ENCODE data around the gene KLLN. TPM values are rescaled to one million over a fixed set of nuclear protein-coding genes. Genes with fewer than 3 reads are reported as not detected.
"Not testable (repeated sequence)": the region's sequence is repeated elsewhere in the genome, so short reads cannot be mapped to it uniquely, and the experiment has no call there.

The KLLN gene
- 1.1 and 2.0 TPM in 2 replicates for total RNA-seq (2014; rRNA removed; shearing (Covaris generic); ENCODE audit: low replicate concordance)

GRCh38 chr10:87863053-87863943 is at the start of gene KLLN, which contains the start of gene PTEN:
TSS of gene KLLN (minus strand) at chr10:87863533. CDS start at chr10:87862487, 1,046 bp downstream.
TSS of gene PTEN (plus strand) at chr10:87863625. CDS start at chr10:87864470, 845 bp downstream.
- no peak within 1 kb of the TSS for H2AFZ ChIP-seq (ENCODE audit: low read length)
- H3K9me2 ChIP-seq (replicated peaks; ENCODE audit: insufficient read depth, low read length) = no peaks in the 10 kb centered on the region
- peak within 1 kb of the TSS; percentile 97 for H3K27ac ChIP-seq (ENCODE audit: low read length)
- H3K4me1 ChIP-seq (ENCODE audit: low read length) = peaks cover 24% of the 10 kb centered on the region
- no peaks in the 10 kb centered on the region for H3K9me3 ChIP-seq (ENCODE audit: low read length)
- peak within 1 kb of the TSS; percentile 96 for H3K9ac ChIP-seq (ENCODE audit: low read length)
- H4K20me1 ChIP-seq (ENCODE audit: insufficient read depth, low read depth, low read length) = no peaks in the 10 kb centered on the region
- peak within 1 kb of the TSS; percentile 69 for H3K4me3 ChIP-seq (ENCODE audit: low read length)
- H3K27me3 ChIP-seq (ENCODE audit: low read length) = no peaks in the 10 kb centered on the region
- H3K4me2 ChIP-seq (ENCODE audit: low read depth, low read length, poor library complexity, severe bottlenecking) = peak within 1 kb of the TSS; percentile 93
- H3K36me3 ChIP-seq (ENCODE audit: insufficient read depth, low read length) = peaks cover 38% of the 10 kb centered on the region
- peak; percentile 93 for DNase-seq
- H3K79me2 ChIP-seq (ENCODE audit: low read length) = peaks cover 43% of the 10 kb centered on the region

GRCh38 chr10:87903396-87903795 is 40.1 kb upstream of the KLLN start:
- H3K9me2 ChIP-seq (replicated peaks; ENCODE audit: insufficient read depth, low read length); H3K4me1 ChIP-seq (ENCODE audit: low read length); H2AFZ ChIP-seq (ENCODE audit: low read length); H4K20me1 ChIP-seq (ENCODE audit: insufficient read depth, low read depth, low read length); H3K4me2 ChIP-seq (ENCODE audit: low read depth, low read length, poor library complexity, severe bottlenecking); H3K4me3 ChIP-seq (ENCODE audit: low read length); H3K9ac ChIP-seq (ENCODE audit: low read length); H3K27ac ChIP-seq (ENCODE audit: low read length); DNase-seq; H3K27me3 ChIP-seq (ENCODE audit: low read length); H3K9me3 ChIP-seq (ENCODE audit: low read length): not testable (repeated sequence)
- H3K79me2 ChIP-seq (ENCODE audit: low read length) = peaks cover 68% of the 10 kb centered on the region
- peaks cover 27% of the 10 kb centered on the region; the same call in 1 of the 2 replicates for H3K36me3 ChIP-seq (ENCODE audit: insufficient read depth, low read length)

GRCh38 chr10:87897957-87898356 is 34.6 kb upstream of the KLLN start:
- H4K20me1 ChIP-seq (ENCODE audit: insufficient read depth, low read depth, low read length); H3K9me2 ChIP-seq (replicated peaks; ENCODE audit: insufficient read depth, low read length); H3K9me3 ChIP-seq (ENCODE audit: low read length); DNase-seq; H3K9ac ChIP-seq (ENCODE audit: low read length); H3K27me3 ChIP-seq (ENCODE audit: low read length); H3K4me1 ChIP-seq (ENCODE audit: low read length); H2AFZ ChIP-seq (ENCODE audit: low read length); H3K27ac ChIP-seq (ENCODE audit: low read length); H3K4me3 ChIP-seq (ENCODE audit: low read length); H3K4me2 ChIP-seq (ENCODE audit: low read depth, low read length, poor library complexity, severe bottlenecking): not testable (repeated sequence)
- Histone ChIP-seq H3K79me2 (ENCODE audit: low read length) (peaks cover 72% of the 10 kb centered on the region), H3K36me3 (ENCODE audit: insufficient read depth, low read length) (peaks cover 25% of the 10 kb centered on the region)

- Histone ChIP-seq H4K20me1 (ENCODE audit: insufficient read depth, low read depth, low read length) (peaks cover 6% of the 10 kb centered on the region; the same call in 1 of the 2 replicates), H3K27ac (ENCODE audit: low read length) (no peak overlapping the region), H3K9ac (ENCODE audit: low read length) (no peak overlapping the region), H3K79me2 (ENCODE audit: low read length) (peaks cover 83% of the 10 kb centered on the region), H3K27me3 (ENCODE audit: low read length) (no peaks in the 10 kb centered on the region), H3K36me3 (ENCODE audit: insufficient read depth, low read length) (peaks cover 28% of the 10 kb centered on the region), H3K4me3 (ENCODE audit: low read length) (no peak overlapping the region), H2AFZ (ENCODE audit: low read length) (no peak overlapping the region), H3K9me3 (ENCODE audit: low read length) (no peaks in the 10 kb centered on the region), H3K4me1 (ENCODE audit: low read length) (no peaks in the 10 kb centered on the region), H3K9me2 (replicated peaks; ENCODE audit: insufficient read depth, low read length) (no peaks in the 10 kb centered on the region), H3K4me2 (ENCODE audit: low read depth, low read length, poor library complexity, severe bottlenecking) (no peak overlapping the region)
- no peak for DNase-seq
Observed at GRCh38 chr10:87896216-87896615, 32.9 kb upstream of the KLLN start.

- H3K36me3 ChIP-seq (ENCODE audit: insufficient read depth, low read length) = peaks cover 30% of the 10 kb centered on the region
- H3K79me2 ChIP-seq (ENCODE audit: low read length) = peaks cover 87% of the 10 kb centered on the region
- no peaks in the 10 kb centered on the region for H3K4me1 ChIP-seq (ENCODE audit: low read length)
- H2AFZ ChIP-seq (ENCODE audit: low read length) = no peak overlapping the region
- no peak for DNase-seq
- H3K9me3 ChIP-seq (ENCODE audit: low read length) = no peaks in the 10 kb centered on the region
- no peak overlapping the region for H3K9ac ChIP-seq (ENCODE audit: low read length)
- H3K4me3 ChIP-seq (ENCODE audit: low read length) = no peak overlapping the region
- no peaks in the 10 kb centered on the region for H3K9me2 ChIP-seq (replicated peaks; ENCODE audit: insufficient read depth, low read length)
- H3K4me2 ChIP-seq (ENCODE audit: low read depth, low read length, poor library complexity, severe bottlenecking) = no peak overlapping the region
- H4K20me1 ChIP-seq (ENCODE audit: insufficient read depth, low read depth, low read length) = peaks cover 6% of the 10 kb centered on the region; the same call in 1 of the 2 replicates
- no peaks in the 10 kb centered on the region for H3K27me3 ChIP-seq (ENCODE audit: low read length)
- H3K27ac ChIP-seq (ENCODE audit: low read length) = no peak overlapping the region
Observed at GRCh38 chr10:87895430-87895829, 32.1 kb upstream of the KLLN start.

GRCh38 chr10:87887548-87888289 is 24.4 kb upstream of the KLLN start:
- DNase-seq = no peak

GRCh38 chr10:87887146-87887545 is 23.8 kb upstream of the KLLN start:
- Histone ChIP-seq H3K4me2 (ENCODE audit: low read depth, low read length, poor library complexity, severe bottlenecking) (no peak overlapping the region), H4K20me1 (ENCODE audit: insufficient read depth, low read depth, low read length) (peaks cover 37% of the 10 kb centered on the region), H3K4me3 (ENCODE audit: low read length) (no peak overlapping the region), H3K9me3 (ENCODE audit: low read length) (no peaks in the 10 kb centered on the region), H3K4me1 (ENCODE audit: low read length) (peaks cover 6% of the 10 kb centered on the region; the same call in 1 of the 2 replicates), H3K36me3 (ENCODE audit: insufficient read depth, low read length) (peaks cover 61% of the 10 kb centered on the region), H2AFZ (ENCODE audit: low read length) (no peak overlapping the region), H3K9ac (ENCODE audit: low read length) (no peak overlapping the region), H3K79me2 (ENCODE audit: low read length) (peaks cover 98% of the 10 kb centered on the region), H3K27me3 (ENCODE audit: low read length) (no peaks in the 10 kb centered on the region), H3K27ac (ENCODE audit: low read length) (no peak overlapping the region), H3K9me2 (replicated peaks; ENCODE audit: insufficient read depth, low read length) (no peaks in the 10 kb centered on the region)
- no peak for DNase-seq

More at GRCh38 chr10:87887548-87888289, 24.4 kb upstream of the KLLN start:
- no peak overlapping the region for H3K4me3 ChIP-seq (ENCODE audit: low read length)
- H2AFZ ChIP-seq (ENCODE audit: low read length) = no peak overlapping the region
- H3K27ac ChIP-seq (ENCODE audit: low read length) = no peak overlapping the region
- no peak overlapping the region for H3K9ac ChIP-seq (ENCODE audit: low read length)
- peaks cover 6% of the 10 kb centered on the region; the same call in 1 of the 2 replicates for H3K4me1 ChIP-seq (ENCODE audit: low read length)
- peaks cover 98% of the 10 kb centered on the region for H3K79me2 ChIP-seq (ENCODE audit: low read length)
- no peaks in the 10 kb centered on the region for H3K27me3 ChIP-seq (ENCODE audit: low read length)
- H3K9me3 ChIP-seq (ENCODE audit: low read length) = no peaks in the 10 kb centered on the region
- H4K20me1 ChIP-seq (ENCODE audit: insufficient read depth, low read depth, low read length) = peaks cover 31% of the 10 kb centered on the region
- no peaks in the 10 kb centered on the region for H3K9me2 ChIP-seq (replicated peaks; ENCODE audit: insufficient read depth, low read length)
- no peak overlapping the region for H3K4me2 ChIP-seq (ENCODE audit: low read depth, low read length, poor library complexity, severe bottlenecking)
- H3K36me3 ChIP-seq (ENCODE audit: insufficient read depth, low read length) = peaks cover 55% of the 10 kb centered on the region

- no peaks in the 10 kb centered on the region for H3K9me2 ChIP-seq (replicated peaks; ENCODE audit: insufficient read depth, low read length)
- H3K79me2 ChIP-seq (ENCODE audit: low read length) = peaks cover 97% of the 10 kb centered on the region
- no peak overlapping the region for H3K4me2 ChIP-seq (ENCODE audit: low read depth, low read length, poor library complexity, severe bottlenecking)
- H3K36me3 ChIP-seq (ENCODE audit: insufficient read depth, low read length) = peaks cover 63% of the 10 kb centered on the region
- H3K27ac ChIP-seq (ENCODE audit: low read length) = no peak overlapping the region
- H3K4me3 ChIP-seq (ENCODE audit: low read length) = no peak overlapping the region
- H3K27me3 ChIP-seq (ENCODE audit: low read length) = no peaks in the 10 kb centered on the region
- H3K9ac ChIP-seq (ENCODE audit: low read length) = no peak overlapping the region
- no peaks in the 10 kb centered on the region for H3K9me3 ChIP-seq (ENCODE audit: low read length)
- H2AFZ ChIP-seq (ENCODE audit: low read length) = no peak overlapping the region
- peaks cover 38% of the 10 kb centered on the region for H4K20me1 ChIP-seq (ENCODE audit: insufficient read depth, low read depth, low read length)
- peaks cover 6% of the 10 kb centered on the region; the same call in 1 of the 2 replicates for H3K4me1 ChIP-seq (ENCODE audit: low read length)
- no peak for DNase-seq
Observed at GRCh38 chr10:87886635-87887034, 23.3 kb upstream of the KLLN start.

Measured in Karpas-422 (cell line).